GM12865 (cell line): Measurements from ENCODE around the gene ZEB1.

Experiments used
- DNase-seq: peaks from one replicate; pipeline ENCODE4 v3.0.0; 2010; ENCODE audit warnings: low read depth
- H3K4me3 ChIP-seq: 2 replicates; pipeline ENCODE4 v1.5.1; 2011; ENCODE audit warnings: mild to moderate bottlenecking, low read depth, low read length, control low read depth
- TF ChIP-seq, protein P1 (sequence below): IDR thresholded peaks from 2 replicates; pipeline ENCODE4 v1.5.1; 2011; ENCODE audit warnings: low read length, control low read depth, low read depth, inconsistent platforms; ENCODE audit not compliant: insufficient read depth; ENCODE audit errors: missing control alignments

The ZEB1 gene

DNA sequence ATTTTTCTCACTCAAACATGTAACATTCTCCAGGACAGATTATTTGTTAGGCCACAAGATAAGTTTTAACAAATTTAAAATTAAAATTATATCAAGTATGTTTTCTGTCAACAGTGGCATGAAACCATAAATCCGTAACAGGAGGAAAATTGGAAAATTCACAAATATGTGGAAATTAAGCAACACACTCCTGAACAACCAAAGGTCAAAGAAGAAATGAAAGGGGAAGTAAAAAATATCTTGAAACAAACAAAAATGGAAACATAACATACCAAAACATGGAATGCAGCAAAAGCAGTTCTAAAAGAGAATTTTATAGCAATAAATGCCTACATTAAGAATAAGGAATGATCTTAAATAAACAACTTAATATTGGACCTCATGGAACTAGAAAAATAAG lies 147.3 kb downstream of the ZEB1 start:
- H3K4me3 ChIP-seq: no peak overlapping the region
- DNase-seq: no peak
- TF ChIP-seq, protein P1, sequence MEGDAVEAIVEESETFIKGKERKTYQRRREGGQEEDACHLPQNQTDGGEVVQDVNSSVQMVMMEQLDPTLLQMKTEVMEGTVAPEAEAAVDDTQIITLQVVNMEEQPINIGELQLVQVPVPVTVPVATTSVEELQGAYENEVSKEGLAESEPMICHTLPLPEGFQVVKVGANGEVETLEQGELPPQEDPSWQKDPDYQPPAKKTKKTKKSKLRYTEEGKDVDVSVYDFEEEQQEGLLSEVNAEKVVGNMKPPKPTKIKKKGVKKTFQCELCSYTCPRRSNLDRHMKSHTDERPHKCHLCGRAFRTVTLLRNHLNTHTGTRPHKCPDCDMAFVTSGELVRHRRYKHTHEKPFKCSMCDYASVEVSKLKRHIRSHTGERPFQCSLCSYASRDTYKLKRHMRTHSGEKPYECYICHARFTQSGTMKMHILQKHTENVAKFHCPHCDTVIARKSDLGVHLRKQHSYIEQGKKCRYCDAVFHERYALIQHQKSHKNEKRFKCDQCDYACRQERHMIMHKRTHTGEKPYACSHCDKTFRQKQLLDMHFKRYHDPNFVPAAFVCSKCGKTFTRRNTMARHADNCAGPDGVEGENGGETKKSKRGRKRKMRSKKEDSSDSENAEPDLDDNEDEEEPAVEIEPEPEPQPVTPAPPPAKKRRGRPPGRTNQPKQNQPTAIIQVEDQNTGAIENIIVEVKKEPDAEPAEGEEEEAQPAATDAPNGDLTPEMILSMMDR: no peak

DNA sequence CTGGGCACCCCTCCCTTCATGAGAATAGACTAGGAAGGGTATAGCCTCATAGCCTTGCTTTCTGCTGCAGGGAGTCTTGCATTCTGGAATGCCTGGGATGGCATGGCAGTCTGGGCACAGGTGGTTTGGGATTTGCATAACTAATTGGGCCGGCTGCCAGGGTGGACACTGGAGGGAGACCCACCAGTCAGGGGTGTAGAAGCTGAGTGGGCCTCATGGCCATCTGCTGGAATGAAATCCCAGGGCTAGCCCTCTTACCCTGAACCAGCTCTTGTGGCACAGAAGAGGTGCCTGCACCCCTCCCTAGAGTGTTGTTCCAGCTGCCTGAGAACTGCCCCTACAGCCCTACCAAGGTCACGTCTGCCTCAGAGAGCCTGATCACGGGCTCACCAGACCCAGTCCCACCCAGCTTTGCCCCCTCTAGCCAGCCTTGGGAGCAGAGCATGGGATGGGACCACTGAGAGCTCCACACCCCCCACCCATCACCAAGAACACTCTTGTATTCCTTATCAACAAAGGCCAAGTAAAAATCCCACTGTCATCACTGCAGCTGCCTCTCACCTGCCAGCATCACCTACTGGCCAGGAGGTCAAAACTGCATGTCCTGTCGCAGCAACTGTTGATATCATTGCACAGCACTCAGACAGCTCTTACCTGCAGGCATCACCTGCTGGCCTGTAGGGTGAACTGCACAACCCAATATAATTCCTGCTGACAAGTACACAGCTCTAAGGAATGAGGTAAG lies 148.9 kb downstream of the ZEB1 start:
- peak; percentile 37 for DNase-seq
- H3K4me3 ChIP-seq: no peak overlapping the region
- TF ChIP-seq, protein P1: peak; percentile 31

DNA sequence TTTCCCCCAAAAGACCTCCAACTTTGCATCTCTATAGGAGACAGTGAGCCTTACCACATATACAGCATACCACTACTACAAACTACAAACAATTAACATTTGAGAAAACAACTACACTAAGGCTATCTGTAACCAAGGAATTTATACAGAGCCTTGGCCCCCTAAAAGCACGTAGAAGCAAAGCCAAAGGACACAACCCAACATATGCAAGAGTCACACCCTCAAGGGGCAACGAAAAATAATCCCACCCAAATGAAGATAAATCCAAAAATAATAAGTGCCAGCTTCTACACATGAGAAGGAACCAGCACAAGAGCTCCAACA lies 149.5 kb downstream of the ZEB1 start:
- TF ChIP-seq, protein P1: no peak
- DNase-seq: no peak
- no peak overlapping the region for H3K4me3 ChIP-seq

DNA sequence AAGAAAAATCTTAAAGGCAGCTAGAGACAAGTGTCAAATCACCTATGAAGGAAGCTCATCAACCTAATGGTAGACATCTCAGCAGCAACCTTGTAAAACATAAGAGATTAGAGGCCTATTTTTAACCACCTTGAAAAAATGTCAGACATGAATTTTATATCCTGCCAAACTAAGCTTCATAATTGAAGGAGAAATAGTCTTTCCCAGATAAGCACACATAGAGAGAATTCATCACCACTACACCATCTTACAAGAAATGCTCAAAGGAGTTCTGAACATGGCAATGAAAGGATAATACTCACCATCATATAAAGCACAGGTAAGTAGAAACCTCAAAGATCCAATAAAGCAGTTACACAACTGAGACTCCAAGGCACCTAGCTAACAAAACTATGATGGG lies 156.5 kb downstream of the ZEB1 start:
- TF ChIP-seq, protein P1: no peak
- no peak for DNase-seq
- no peak overlapping the region for H3K4me3 ChIP-seq

DNA sequence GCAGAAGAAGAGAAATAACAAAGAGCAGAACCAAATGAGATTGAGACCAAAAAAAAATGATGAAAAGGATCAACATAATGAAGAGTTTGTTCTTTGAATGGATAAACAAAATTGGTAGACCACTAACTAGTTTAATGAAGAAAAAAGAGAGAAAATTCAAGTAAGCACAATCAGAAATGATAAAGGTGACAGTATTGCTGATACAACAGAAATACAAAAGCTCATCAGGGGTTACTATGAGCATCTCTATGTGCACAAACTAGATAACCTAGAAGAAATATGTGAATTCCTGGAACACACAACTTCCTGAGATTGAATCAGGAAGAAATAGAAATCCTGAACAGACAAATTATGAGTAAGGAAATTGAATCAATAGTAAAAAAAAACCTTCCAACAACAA lies 157.1 kb downstream of the ZEB1 start:
- TF ChIP-seq, protein P1: no peak
- no peak overlapping the region for H3K4me3 ChIP-seq
- no peak for DNase-seq

DNA sequence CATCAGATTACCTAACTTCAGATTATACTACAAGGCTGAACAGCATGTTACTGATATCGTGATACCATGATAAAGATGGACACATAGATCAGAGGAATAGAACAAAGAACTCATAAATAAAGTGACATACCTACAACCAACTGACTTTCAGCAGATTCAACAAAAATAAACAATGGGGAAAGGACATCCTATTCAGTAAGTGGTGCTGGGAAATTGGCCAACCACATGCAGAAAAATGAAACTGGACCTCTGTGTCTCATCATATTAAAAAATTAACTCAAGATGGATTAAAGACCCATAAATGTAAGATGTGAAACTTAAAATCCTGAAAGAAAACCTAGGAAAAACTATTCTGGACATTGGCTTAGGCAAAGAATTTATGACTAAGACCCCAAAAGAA lies 158.6 kb downstream of the ZEB1 start:
- no peak for DNase-seq
- TF ChIP-seq, protein P1: no peak
- H3K4me3 ChIP-seq: no peak overlapping the region

DNA sequence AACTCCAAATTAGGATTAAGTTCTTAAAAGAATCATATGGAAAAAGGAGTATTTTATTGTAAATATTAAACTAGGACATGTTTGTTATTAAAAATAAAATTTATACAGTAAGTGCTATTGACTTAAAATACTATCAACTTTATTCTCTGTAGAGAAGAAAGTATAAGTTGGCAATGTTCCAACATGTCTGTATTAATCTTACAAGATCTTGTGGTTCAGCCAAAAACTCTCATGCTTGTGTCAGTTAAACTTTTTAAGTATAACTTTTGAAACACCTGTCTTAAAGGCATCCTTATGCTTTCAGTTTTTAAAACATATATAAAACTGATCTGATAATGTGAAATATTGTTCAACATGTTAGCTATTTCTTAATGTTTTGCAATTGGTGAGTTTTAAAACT lies 160.7 kb downstream of the ZEB1 start:
- DNase-seq: no peak
- H3K4me3 ChIP-seq: no peak overlapping the region
- TF ChIP-seq, protein P1: no peak
